K562 (cell line): ENCODE results near the gene ADPRM. TPM values are rescaled to one million over a fixed set of nuclear protein-coding genes. Genes with fewer than 3 reads are reported as not detected.

Source experiments
- ATAC-seq: fragments of 200-7000 bp; cut with Tn5 transposase; 3 replicates; pipeline ENCODE4 v1.9.1; 2020; ENCODE audit warnings: moderate library complexity
- BruUV-seq: library from RNA; stranded (reverse); fragments of 400-500 nt; replicated peaks from 2 replicates; lab custom pipeline; 2021; lab: Mats Ljungman, UMichigan
- CTCF ChIA-PET: fragments of 300-600 bp; formaldehyde crosslinking; extraction: SDS; loops from one replicate; lab custom pipeline; 2021; ENCODE audit warnings: low intra/inter-chr PET ratio; lab: Yijun Ruan, JAX
- POLR2A ChIA-PET: fragments of 300-600, 350-650 bp; sonication (Branson Sonifier 250); formaldehyde crosslinking; extraction: SDS; loops from one replicate; lab custom pipeline; 2021; ENCODE audit warnings: antibody characterized with exemption, inconsistent platforms; lab: Yijun Ruan, JAX
- DNase-seq, 4 experiments: peaks; one replicate each; pipeline versions ENCODE4 v3.0.0 to v3.0.0-alpha.2; 2011 to 2018; ENCODE audit warnings: low spot score in 3 of 4, mixed read lengths in 3 of 4; ENCODE audit errors: extremely low read depth in 1 of 4
- FAIRE-seq: peaks from 2 replicates; lab custom pipeline; 2011; peaks lifted over from hg19 to GRCh38; lab: Jason Lieb, UNC
- H2AFZ ChIP-seq: 2 replicates; pipeline ENCODE4 v1.6.0; 2011; ENCODE audit warnings: low read depth, low read length, control low read depth, inconsistent platforms
- H3K27ac ChIP-seq: fragments of 200-600 bp; 3 replicates; pipeline ENCODE4 v1.8.0; 2011; ENCODE audit warnings: low read depth, mild to moderate bottlenecking, control low read depth, inconsistent platforms, low read length, moderate library complexity, mixed read lengths; ENCODE audit errors: extremely low read depth
- H3K27me3 ChIP-seq, 2 experiments: fragments of 300-600 bp in 1 of 2; 2 replicates in 1 of 2; 3 replicates in 1 of 2; pipeline versions ENCODE4 v1.6.0 to v1.8.0; 2011; ENCODE audit warnings: inconsistent platforms in 2 of 2, low read length in 2 of 2, mild to moderate bottlenecking in 1 of 2, mixed read lengths in 1 of 2, moderate library complexity in 1 of 2; ENCODE audit not compliant: control insufficient read depth in 2 of 2, insufficient read depth in 2 of 2
- H3K36me3 ChIP-seq: fragments of 300-600 bp; 3 replicates; pipeline ENCODE4 v1.8.0; 2011; ENCODE audit warnings: mild to moderate bottlenecking, low read length, inconsistent platforms; ENCODE audit not compliant: control insufficient read depth, insufficient read depth
- H3K4me1 ChIP-seq, 2 experiments: fragments of 200-600 bp in 1 of 2; replicated peaks in 1 of 2; 2 replicates in 1 of 2; 3 replicates in 1 of 2; pipeline versions ENCODE4 v1.5.1 to v1.8.0; 2011; ENCODE audit warnings: inconsistent platforms in 2 of 2, low read length in 2 of 2, mild to moderate bottlenecking in 1 of 2, mixed read lengths in 1 of 2, moderate library complexity in 1 of 2; ENCODE audit not compliant: control insufficient read depth in 2 of 2, insufficient read depth in 2 of 2
- H3K4me2 ChIP-seq: 2 replicates; pipeline ENCODE4 v1.6.1; 2011; ENCODE audit warnings: low read length, control low read depth, inconsistent platforms, mixed read lengths; ENCODE audit not compliant: insufficient read depth
- H3K4me3 ChIP-seq: fragments of 200-600 bp; sonication (generic), shearing (Covaris generic); 2 replicates; pipeline ENCODE4 v1.5.1; 2016; ENCODE audit warnings: control low read depth, inconsistent platforms
- H3K79me2 ChIP-seq: fragments of 200-600 bp; 3 replicates; pipeline ENCODE4 v1.8.0; 2011; ENCODE audit warnings: low read length, inconsistent platforms; ENCODE audit not compliant: control insufficient read depth, insufficient read depth
- H3K9ac ChIP-seq, 2 experiments: 2 replicates each; pipeline versions ENCODE4 v1.6.0 to v1.6.1; 2011; ENCODE audit warnings: low read depth in 2 of 2, low read length in 2 of 2, control low read depth in 1 of 2, inconsistent platforms in 1 of 2, mild to moderate bottlenecking in 1 of 2, mixed read lengths in 1 of 2; ENCODE audit not compliant: insufficient read depth in 1 of 2
- H3K9me1 ChIP-seq: one replicate; pipeline ENCODE4 v1.6.0; 2011; ENCODE audit warnings: inconsistent platforms, mild to moderate bottlenecking, low read length, moderate library complexity; ENCODE audit not compliant: control insufficient read depth, insufficient read depth
- H3K9me3 ChIP-seq: replicated peaks from 2 replicates; pipeline ENCODE4 v1.5.1; 2011; ENCODE audit warnings: low read depth, low read length, inconsistent platforms; ENCODE audit not compliant: control insufficient read depth, insufficient read depth
- H4K20me1 ChIP-seq: replicated peaks from 2 replicates; pipeline ENCODE4 v1.6.1; 2011; ENCODE audit warnings: low read length, inconsistent platforms, mixed read lengths; ENCODE audit not compliant: control insufficient read depth, insufficient read depth
- CBFA2T2 ChIP-seq: fragments of 450-650 bp; conservative IDR thresholded peaks from 2 replicates; pipeline ENCODE4 v1.6.1; 2017; ENCODE audit warnings: mild to moderate bottlenecking
- ERF ChIP-seq: fragments of 450-650 bp; formaldehyde crosslinking; IDR thresholded peaks from 2 replicates; pipeline ENCODE4 v1.4.0; 2020; ENCODE audit warnings: mild to moderate bottlenecking, mixed read lengths
- GTF2F1 ChIP-seq: IDR thresholded peaks from 2 replicates; pipeline ENCODE4 v1.6.1; 2011; ENCODE audit warnings: low read depth, low read length, improper control_type of control experiment
- HDAC6 ChIP-seq: IDR thresholded peaks from 2 replicates; pipeline ENCODE4 v1.6.1; 2012; ENCODE audit warnings: low read depth, mild to moderate bottlenecking, control low read depth, inconsistent platforms, low read length, moderate library complexity
- ILF3 ChIP-seq: fragments of 450-650 bp; IDR thresholded peaks from 2 replicates; pipeline ENCODE4 v1.6.1; 2018; ENCODE audit warnings: antibody characterized with exemption, mild to moderate bottlenecking, moderate library complexity, borderline replicate concordance
- KDM2B ChIP-seq: fragments of 250-450 bp; sonication (Bioruptor Pico); IDR thresholded peaks from 2 replicates; pipeline ENCODE4 v1.8.0; 2021; ENCODE audit warnings: mild to moderate bottlenecking, moderate library complexity
- NCOA2 ChIP-seq, 2 experiments: fragments of 450-650 bp; IDR thresholded peaks; 2 replicates each; pipeline ENCODE4 v1.6.1; 2018; ENCODE audit warnings: mild to moderate bottlenecking in 2 of 2, moderate library complexity in 1 of 2; ENCODE audit not compliant: partially characterized antibody in 2 of 2
- POU5F1 ChIP-seq: fragments of 150-350 bp; IDR thresholded peaks from 2 replicates; pipeline ENCODE4 v1.6.1; 2014; ENCODE audit warnings: borderline replicate concordance, low read length, low read depth, mild to moderate bottlenecking; ENCODE audit not compliant: partially characterized antibody
- TBL1XR1 ChIP-seq, 2 experiments: IDR thresholded peaks; 2 replicates each; pipeline ENCODE4 v1.6.1; 2012; ENCODE audit warnings: improper control_type of control experiment in 2 of 2, low read length in 2 of 2, mild to moderate bottlenecking in 1 of 2
- ZKSCAN1 ChIP-seq: fragments of 150-350 bp; IDR thresholded peaks from 2 replicates; pipeline ENCODE4 v1.6.1; 2016; ENCODE audit warnings: low read depth, low read length
- ZNF224 ChIP-seq: sonication (generic); formaldehyde crosslinking; IDR thresholded peaks from 2 replicates; pipeline ENCODE4 v1.8.0; 2022; ENCODE audit warnings: mild to moderate bottlenecking, missing genetic modification reagents
- ZNF518B ChIP-seq: fragments of 250-450 bp; sonication (Bioruptor Pico); IDR thresholded peaks from 2 replicates; pipeline ENCODE4 v1.5.0; 2021; ENCODE audit warnings: mild to moderate bottlenecking, moderate library complexity
- WGBS: fragments of 100-300 bp; shearing (Covaris generic); methylation state at CpG from one replicate; pipeline ENCODE4 v1.1.6; 2016; ENCODE audit warnings: low coverage, mixed read lengths; ENCODE audit not compliant: insufficient coverage; ENCODE audit errors: missing lambda C conversion rate; 5-methylcytosine and 5-hydroxymethylcytosine counted together
- in situ Hi-C: fragments of 300-500 bp; cut with MboI; formaldehyde crosslinking; loops from 4 replicates; pipeline ENCODE4 v1.15.0; 2018; ENCODE audit warnings: inconsistent platforms, mixed read lengths
- intact Hi-C: fragments of 100-400 bp; cut with micrococcal nuclease; formaldehyde crosslinking; loops from 2 replicates; pipeline ENCODE4 v1.14.2; 2022
- polyA plus RNA-seq, 8 experiments: library from polyadenylated mRNA; depleted of rRNA in 4 of 8; stranded (reverse) in 5 of 8; unstranded in 3 of 8; fragments of >200 nt; fragmentation: Nextera tagmentation in 2 of 8; fragmentation: Illumina TruSeq in 1 of 8; extraction: Ambion mirVana in 2 of 8; extraction: Trizol in 1 of 8; gene quantifications; 2 replicates each; pipeline versions ENCODE4 v1.2.1 to v1.2.3, GENCODE V29; 2011 to 2014; ENCODE audit warnings: inconsistent platforms in 1 of 8, missing spikeins in 1 of 8
- total RNA-seq, 7 experiments: library from RNA; depleted of rRNA in 6 of 7; stranded (reverse); fragments of >200 nt in 6 of 7; fragmentation: Illumina TruSeq in 2 of 7; extraction: Trizol in 2 of 7; gene quantifications; 2 replicates each; pipeline versions ENCODE4 v1.2.1 to v1.2.3, GENCODE V29; 2011 to 2021; ENCODE audit warnings: low replicate concordance in 1 of 7

Gene ADPRM
- total and polyA plus RNA-seq, 9 of the 15 experiments (the other 6 are each of a cell fraction or from before 2014, with no cell fraction given) = 4.7 to 17.6 (median 6.2) TPM

- in situ Hi-C loops (no loop called here), intact Hi-C loops (loop anchor here (1.0 kb wide), 1 partner anchor 108 kb away; no protein-coding TSS in a partner anchor)
- no TSS peak for BruUV-seq
- H2AFZ ChIP-seq = no peak overlapping the region
- no peak overlapping the region for H3K27ac ChIP-seq
- H3K9me3 ChIP-seq = no peaks in the 10 kb centered on the region
- FAIRE-seq (no peak), ATAC-seq (no peak), DNase-seq (no peak)
- H3K36me3 ChIP-seq = no peaks in the 10 kb centered on the region
- ChIA-PET CTCF (interaction anchor here (1.5 kb wide), 1 partner anchor 107 kb away, joined by 5 read pairs; no protein-coding TSS in a partner anchor), POLR2A (interaction anchor here (1.2 kb wide), 1 partner anchor 11 kb away, joined by 4 read pairs; no protein-coding TSS in a partner anchor)
- no peak overlapping the region for H3K4me3 ChIP-seq
- no peaks in the 10 kb centered on the region for H3K4me1 ChIP-seq
- TF ChIP-seq ERF (CRISPR knock-in tag) = no peak
- TF ChIP-seq TBL1XR1 (IDR thresholded peaks at IDR 0.05; ENCODE audit: low read length in 2 of 2) = no peak
- TF ChIP-seq GTF2F1 = no peak
- no peak for TF ChIP-seq ZKSCAN1
- no peak for TF ChIP-seq KDM2B
- no peak for TF ChIP-seq CBFA2T2
- no peak for TF ChIP-seq ILF3
- TF ChIP-seq HDAC6 = no peak
- no peak for TF ChIP-seq POU5F1
- no peak for TF ChIP-seq ZNF518B (CRISPR knock-in tag)
- TF ChIP-seq NCOA2 (IDR thresholded peaks at IDR 0.05; ENCODE audit: partially characterized antibody in 2 of 2) = no peak
- TF ChIP-seq ZNF224 (CRISPR knock-in tag) = no peak
- 6% methylated on average over 3 of the region's 3 CpGs for WGBS
- H3K9ac ChIP-seq = no peak overlapping the region
- H3K4me2 ChIP-seq = no peak overlapping the region
- no peaks in the 10 kb centered on the region for H3K9me1 ChIP-seq
- no peaks in the 10 kb centered on the region for H4K20me1 ChIP-seq
- peaks cover 0 to 6% of the 10 kb centered on the region in 2 experiments; a peak in 2 of 5 replicates for H3K27me3 ChIP-seq
- no peaks in the 10 kb centered on the region for H3K79me2 ChIP-seq
Measured at GRCh38 chr17:10737736-10738135, 40.3 kb downstream of the ADPRM start.
